ENCODE results near the gene PLEK2.
"Not testable (repeated sequence)": the region's sequence is repeated elsewhere in the genome, so short reads cannot be mapped to it uniquely, and the experiment has no call there.

PLEK2 gene

DNA sequence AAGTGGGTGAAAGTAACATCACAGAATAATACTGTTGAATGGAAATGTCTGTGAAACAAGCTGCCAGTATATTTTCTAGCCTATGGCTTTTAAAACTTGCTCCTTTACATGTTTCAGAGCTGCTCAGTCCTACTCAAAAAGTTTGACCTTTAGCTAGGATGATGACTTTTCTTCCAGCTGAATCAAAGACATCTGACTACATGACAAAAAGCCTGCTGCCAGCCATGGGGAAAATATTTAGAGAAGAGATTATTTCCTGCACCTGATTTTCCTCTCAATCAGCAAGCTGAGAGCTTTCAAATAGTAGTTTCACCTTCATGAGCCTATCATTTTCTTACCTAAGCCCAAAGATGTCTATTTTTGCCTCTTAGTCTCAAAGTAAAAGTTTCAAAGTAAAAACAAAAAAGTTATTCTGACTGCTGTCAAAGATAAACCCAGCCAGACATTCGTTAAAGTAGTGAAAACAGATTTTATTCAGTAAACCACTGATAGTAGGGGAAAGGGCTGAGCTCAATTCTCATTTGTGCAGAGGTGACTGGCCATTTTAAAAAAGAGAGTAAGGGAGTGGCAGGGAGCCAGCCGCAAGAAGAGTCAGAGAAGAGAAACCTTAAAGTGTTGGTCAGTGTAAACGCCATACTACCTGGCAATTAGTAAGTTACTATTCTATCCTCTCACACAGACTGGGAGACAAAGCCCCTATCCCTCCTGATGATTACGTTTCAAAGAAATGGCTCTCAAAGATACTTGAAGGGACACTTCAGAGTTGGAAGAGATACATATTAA, 54.6 kb downstream of the PLEK2 start:
- DNase-seq = no peak

DNA sequence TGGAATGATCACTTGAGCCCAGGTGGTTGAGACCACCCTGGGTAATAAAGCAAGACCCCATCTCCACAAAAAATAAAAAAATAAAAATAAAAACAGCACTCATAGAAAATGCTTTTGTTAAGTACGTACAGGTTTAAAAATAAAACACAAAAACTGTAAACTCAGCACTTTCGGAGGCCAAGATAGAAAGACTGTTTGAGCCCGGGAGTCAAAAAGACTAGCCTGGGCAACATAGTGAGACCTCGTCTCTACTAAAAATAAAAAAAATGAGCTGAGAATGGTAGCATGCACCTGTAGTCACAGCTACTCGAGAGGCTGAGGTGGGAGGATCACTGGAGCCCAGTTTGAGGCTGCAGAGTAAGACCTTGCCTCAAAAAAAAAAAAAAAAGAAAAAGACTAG, 59.9 kb downstream of the PLEK2 start:
- DNase-seq = no peak

DNA sequence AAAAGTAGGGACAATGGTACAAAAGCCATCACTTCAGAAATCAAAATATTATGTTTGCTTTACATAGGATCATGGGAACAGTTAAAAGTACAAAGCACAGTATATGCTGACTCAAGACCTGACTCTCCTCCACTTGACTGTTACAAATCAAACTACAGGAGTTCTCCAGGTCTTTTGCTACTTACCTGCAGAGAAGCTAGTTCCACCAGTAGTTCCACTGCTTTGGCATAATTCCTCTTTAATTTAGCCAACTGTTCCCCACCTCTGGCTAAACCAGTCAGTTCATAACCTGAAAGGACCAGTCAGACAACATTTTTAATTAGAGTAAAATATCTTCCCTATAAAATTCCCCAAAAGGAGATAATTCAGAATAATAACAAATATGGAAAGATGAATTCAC, 66.4 kb downstream of the PLEK2 start:
- no peak for DNase-seq

- no peak for DNase-seq
These were observed 68.2 kb downstream of the PLEK2 start for GRCh38 chr14:67343601-67344230.

- not testable (repeated sequence) for DNase-seq
These were observed 70.7 kb downstream of the PLEK2 start for GRCh38 chr14:67341231-67341630.
